GM20000 (cell line): Measurements from ENCODE around the gene ATCAY.
"Not testable (repeated sequence)": the region's sequence is repeated elsewhere in the genome, so short reads cannot be mapped to it uniquely, and the experiment has no call there.

ENCODE experiments used
- DNase-seq: peaks from one replicate; pipeline ENCODE4 v3.0.0; 2012; ENCODE audit warnings: low spot score
- TF ChIP-seq, protein P1 (sequence below): IDR thresholded peaks from 2 replicates; pipeline ENCODE4 v1.5.1; 2012; ENCODE audit warnings: mild to moderate bottlenecking, control low read depth; ENCODE audit errors: extremely low read depth, missing control alignments

ATCAY gene

DNA sequence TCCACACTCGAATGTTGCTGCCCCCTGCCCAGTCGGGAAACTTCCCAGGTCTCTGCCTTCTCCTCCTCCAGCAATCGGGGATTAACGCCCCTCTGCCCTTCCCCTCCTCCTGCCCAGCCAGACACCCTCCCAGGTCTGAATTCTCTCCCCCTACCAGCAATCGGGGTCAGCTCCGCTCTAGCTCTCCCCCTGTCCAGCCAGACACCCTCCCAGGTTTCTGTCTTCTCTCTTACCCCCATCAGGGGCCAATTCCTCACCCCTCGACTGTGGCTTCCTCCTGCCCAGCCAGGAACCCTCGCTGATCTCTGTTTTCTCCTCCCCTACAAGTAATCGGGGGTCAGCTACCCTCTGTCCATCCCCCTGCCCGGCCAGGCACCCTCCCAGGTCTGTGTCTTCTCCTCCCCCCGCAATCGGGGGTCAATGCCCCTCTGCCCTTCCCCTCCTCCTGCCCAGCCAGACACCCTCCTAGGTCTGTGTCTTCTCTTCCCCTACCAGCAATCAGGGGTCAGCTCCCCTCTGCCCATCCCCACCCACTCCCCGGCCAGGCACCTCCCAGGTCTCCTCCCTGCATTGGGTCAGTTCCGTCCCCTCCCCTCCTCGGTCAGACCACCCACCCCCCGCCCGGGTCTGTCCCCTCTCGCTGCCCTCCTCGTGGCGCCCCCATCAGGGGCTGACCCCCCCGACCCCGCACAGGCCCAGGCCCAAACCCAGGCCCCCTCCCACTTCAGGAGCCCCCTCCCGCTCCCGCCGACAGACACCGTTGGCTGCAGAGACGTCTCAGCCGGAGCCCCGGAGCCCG is 12.3 kb upstream of the ATCAY start:
- DNase-seq: no peak
- TF ChIP-seq, protein P1, sequence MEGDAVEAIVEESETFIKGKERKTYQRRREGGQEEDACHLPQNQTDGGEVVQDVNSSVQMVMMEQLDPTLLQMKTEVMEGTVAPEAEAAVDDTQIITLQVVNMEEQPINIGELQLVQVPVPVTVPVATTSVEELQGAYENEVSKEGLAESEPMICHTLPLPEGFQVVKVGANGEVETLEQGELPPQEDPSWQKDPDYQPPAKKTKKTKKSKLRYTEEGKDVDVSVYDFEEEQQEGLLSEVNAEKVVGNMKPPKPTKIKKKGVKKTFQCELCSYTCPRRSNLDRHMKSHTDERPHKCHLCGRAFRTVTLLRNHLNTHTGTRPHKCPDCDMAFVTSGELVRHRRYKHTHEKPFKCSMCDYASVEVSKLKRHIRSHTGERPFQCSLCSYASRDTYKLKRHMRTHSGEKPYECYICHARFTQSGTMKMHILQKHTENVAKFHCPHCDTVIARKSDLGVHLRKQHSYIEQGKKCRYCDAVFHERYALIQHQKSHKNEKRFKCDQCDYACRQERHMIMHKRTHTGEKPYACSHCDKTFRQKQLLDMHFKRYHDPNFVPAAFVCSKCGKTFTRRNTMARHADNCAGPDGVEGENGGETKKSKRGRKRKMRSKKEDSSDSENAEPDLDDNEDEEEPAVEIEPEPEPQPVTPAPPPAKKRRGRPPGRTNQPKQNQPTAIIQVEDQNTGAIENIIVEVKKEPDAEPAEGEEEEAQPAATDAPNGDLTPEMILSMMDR: no peak

DNA sequence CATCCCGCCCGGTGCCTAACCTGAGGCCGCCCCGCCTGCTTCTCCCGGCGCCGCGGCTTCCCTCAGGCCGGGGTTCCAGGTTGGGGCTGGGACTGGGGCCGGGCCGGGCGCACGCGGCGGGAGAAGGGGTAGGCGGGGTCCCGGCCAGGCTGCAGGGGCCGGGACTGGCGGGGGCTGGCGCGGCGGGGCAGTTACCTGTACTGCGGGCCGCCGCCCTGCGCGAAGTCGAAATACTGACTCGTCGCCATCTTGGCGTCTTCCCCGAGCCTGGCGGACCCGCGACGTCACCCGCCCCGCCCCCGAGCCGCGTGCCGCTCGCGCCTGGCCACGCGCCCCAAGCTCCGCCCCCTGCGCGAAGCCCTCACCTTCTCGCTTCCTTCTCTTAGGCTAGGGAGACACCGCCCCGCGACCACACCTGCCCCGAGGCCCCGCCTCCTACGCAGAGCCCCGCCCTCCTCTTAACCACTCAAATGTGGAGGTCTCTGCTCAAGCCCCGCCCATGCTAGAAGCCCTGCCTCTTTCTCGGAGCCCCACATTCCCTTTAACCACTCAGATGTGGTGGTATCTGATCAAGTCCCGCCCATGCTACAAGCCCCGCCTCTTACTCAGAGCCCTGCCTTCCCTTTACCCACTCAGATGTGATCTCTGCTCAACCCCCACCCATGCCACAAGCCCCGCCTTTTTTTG is 11.6 kb upstream of the ATCAY start, which contains the start of gene ZFR2:
ZFR2 (minus strand) TSS at position 269 of the 687 bp plus-strand sequence; CDS start at position 248, 21 bp downstream.
- TF ChIP-seq, protein P1: no peak
- no peak for DNase-seq

DNA sequence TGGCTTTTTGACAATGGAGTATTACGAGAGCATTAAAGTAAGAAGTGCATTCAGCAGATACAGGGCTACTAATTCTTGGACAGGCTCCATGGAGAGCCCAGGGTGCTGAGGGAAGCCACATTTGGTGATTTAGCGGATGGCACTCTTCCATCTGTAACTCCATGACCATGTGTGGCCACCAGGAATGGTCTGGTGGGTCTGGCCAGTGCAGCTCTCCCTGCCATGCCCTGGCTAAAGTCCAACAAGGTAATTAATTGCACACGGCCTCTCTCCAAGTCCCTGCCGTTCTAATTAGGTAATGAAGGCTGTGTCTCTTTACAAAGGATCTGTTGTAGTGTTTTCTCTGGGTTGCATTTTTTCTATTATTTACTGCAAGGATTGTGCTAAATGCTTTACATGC is 7.3 kb upstream of the ATCAY start:
- DNase-seq: no peak
- TF ChIP-seq, protein P1: no peak

DNA sequence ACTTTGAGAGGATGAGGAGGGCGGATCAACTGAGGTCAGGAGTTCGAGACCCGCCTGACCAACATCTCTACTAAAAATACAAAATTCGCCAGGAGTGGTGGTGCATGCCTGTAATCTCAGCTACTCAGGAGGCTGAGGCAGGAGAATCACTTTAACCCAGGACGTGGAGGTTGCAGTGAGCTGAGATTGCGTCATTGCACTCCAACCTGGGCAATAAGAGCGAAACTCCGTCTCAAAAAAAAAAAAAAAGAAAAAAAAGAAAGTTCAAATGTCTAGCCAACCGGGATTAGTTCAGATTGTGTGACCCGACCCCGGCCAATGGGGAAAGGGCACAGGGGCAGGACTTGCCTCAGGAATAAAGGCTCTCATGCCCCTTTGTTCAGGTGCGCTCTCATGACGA is 5.8 kb upstream of the ATCAY start:
- not testable (repeated sequence) for DNase-seq

DNA sequence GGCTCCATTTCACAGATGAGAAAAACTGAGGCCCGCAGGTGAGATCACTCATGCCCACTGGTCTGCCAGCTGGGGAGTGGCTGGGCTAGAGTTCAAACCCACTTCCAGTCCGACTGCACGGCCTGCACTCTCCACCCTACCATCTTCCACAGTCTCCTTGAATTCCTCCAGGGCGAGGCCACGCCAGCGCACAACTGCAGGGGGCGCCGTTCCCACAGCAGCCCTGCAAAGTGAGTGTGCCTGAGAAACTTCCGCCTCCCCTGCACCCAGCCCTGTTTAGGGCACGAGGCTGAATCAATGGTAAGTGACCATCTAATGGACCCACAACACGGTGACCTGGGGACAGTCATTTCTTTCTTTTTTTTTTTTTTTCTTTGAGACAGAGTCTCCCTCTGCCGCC is 829 bp upstream of the ATCAY start:
- DNase-seq: no peak
- TF ChIP-seq, protein P1: peak; percentile 3

DNA sequence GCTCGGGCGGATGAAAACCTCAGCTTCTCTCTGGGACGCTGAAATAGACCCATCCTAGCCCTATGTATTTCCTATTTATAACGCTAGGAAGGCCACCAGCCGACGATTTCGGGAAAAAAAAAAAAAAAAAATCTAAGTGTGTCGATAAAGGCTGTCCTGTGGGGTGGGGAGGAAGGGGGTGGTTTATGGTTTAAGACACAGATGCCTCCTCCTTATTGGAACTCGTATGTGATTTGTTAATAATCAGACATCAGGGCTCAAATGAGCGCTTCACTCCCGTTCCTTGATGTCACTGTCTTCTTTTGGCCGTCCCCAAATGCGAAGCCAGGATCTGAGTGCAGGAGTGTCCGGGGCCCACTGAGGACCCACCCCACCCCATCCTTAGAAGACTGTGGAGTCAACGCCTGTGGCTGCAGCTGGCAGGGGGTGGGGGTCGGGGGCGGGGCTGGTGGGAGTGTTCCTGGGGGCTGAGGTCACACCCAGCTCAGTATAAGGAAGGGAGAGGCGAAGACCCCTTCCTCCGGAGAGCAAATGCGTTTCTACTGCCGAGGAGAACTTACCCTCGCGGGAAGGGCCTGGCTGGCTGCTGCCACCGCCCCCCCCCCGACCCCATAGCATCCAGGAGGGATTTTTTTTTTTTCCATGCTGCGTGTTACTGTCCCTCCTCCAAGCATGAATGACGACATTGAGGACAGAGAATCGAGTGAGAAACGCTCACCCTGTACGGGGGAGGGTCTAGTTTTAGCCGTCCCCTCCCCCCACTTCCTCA is 971 bp downstream of the ATCAY start:
- DNase-seq: no peak
- TF ChIP-seq, protein P1: no peak

DNA sequence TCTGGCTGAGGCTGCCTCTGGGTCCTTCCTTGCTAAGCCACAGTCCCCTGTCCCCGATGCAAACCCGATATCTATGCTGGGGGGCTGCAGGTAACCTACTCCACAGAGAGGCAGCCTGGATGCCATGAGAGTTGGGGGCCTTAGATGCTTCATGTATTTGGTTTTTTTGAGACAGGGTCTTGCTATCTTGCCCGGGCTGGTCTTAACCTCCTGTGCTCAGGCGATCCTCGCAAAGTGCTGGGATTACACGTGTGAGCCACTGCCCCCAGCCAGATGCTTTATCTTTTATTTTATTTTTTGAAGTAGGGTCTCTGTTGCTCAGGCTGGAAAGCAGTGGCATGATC is 1.5 kb downstream of the ATCAY start:
- TF ChIP-seq, protein P1: no peak
- DNase-seq: no peak
